ENCODE measurements around the gene FAM177B.
"Not testable (repeated sequence)": the region's sequence is repeated elsewhere in the genome, so short reads cannot be mapped to it uniquely, and the experiment has no call there.

The FAM177B gene

DNA sequence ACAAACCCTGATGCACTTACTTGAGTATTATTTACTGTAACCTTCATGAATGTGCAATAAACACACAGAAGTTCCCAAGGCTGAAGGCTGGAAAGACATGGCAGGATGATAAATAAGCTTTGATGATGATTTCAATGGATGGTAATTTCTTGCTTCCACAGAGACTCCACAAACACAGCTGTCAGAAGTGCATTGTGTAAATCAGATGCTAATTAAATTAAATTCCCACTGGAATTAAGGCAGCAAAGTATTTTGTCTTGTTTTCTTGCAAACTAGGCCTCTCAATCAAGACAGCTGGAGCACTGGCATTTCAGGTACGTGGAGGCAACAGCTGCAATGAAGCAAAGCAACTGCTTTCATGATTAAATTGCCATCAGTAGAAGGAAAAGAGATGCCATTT is 24.1 kb downstream of the FAM177B start:
- no peaks in the 10 kb centered on the region for H3K9me3 ChIP-seq (ENCODE audit: insufficient read depth, low read length, severe bottlenecking)
- no peak overlapping the region for H3K27ac ChIP-seq (ENCODE audit: low read length)
- H3K4me3 ChIP-seq (ENCODE audit: low read depth in 1 of 2, low read length in 2 of 2): no peak overlapping the region
- no peak for TF ChIP-seq EZH2 (IDR thresholded peaks at IDR 0.05; ENCODE audit: borderline replicate concordance, low read depth, low read length, severe bottlenecking)
- TF ChIP-seq, protein P1, sequence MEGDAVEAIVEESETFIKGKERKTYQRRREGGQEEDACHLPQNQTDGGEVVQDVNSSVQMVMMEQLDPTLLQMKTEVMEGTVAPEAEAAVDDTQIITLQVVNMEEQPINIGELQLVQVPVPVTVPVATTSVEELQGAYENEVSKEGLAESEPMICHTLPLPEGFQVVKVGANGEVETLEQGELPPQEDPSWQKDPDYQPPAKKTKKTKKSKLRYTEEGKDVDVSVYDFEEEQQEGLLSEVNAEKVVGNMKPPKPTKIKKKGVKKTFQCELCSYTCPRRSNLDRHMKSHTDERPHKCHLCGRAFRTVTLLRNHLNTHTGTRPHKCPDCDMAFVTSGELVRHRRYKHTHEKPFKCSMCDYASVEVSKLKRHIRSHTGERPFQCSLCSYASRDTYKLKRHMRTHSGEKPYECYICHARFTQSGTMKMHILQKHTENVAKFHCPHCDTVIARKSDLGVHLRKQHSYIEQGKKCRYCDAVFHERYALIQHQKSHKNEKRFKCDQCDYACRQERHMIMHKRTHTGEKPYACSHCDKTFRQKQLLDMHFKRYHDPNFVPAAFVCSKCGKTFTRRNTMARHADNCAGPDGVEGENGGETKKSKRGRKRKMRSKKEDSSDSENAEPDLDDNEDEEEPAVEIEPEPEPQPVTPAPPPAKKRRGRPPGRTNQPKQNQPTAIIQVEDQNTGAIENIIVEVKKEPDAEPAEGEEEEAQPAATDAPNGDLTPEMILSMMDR (IDR thresholded peaks at IDR 0.05; ENCODE audit: borderline replicate concordance, extremely low read depth, low read length, poor library complexity, severe bottlenecking): no peak
- no peaks in the 10 kb centered on the region for H3K79me2 ChIP-seq (ENCODE audit: insufficient read depth, low read length)
- H4K20me1 ChIP-seq (ENCODE audit: insufficient read depth, low read length): no peaks in the 10 kb centered on the region
- no peak overlapping the region for H3K9ac ChIP-seq (ENCODE audit: low read depth, low read length)
- ATAC-seq (ENCODE audit: insufficient read depth, low read depth) (no peak), DNase-seq (no peak)
- no peaks in the 10 kb centered on the region for H3K27me3 ChIP-seq (ENCODE audit: insufficient read depth, low read length, poor library complexity)
- no peaks in the 10 kb centered on the region for H3K36me3 ChIP-seq (ENCODE audit: insufficient read depth, low read length)
- H2AFZ ChIP-seq (ENCODE audit: low read depth, low read length): no peak overlapping the region
- H3K4me1 ChIP-seq (ENCODE audit: insufficient read depth, low read length): peaks cover 4% of the 10 kb centered on the region
- no peak overlapping the region for H3K4me2 ChIP-seq (ENCODE audit: insufficient read depth, low read length)

- not testable (repeated sequence) for H2AFZ ChIP-seq (ENCODE audit: low read depth, low read length); H3K79me2 ChIP-seq (ENCODE audit: insufficient read depth, low read length); ATAC-seq (ENCODE audit: insufficient read depth, low read depth); DNase-seq; H3K36me3 ChIP-seq (ENCODE audit: insufficient read depth, low read length); H3K4me2 ChIP-seq (ENCODE audit: insufficient read depth, low read length); H3K4me3 ChIP-seq (ENCODE audit: low read depth in 1 of 2, low read length in 2 of 2); H3K27me3 ChIP-seq (ENCODE audit: insufficient read depth, low read length, poor library complexity); H3K9me3 ChIP-seq (ENCODE audit: insufficient read depth, low read length, severe bottlenecking); H3K27ac ChIP-seq (ENCODE audit: low read length); H3K9ac ChIP-seq (ENCODE audit: low read depth, low read length); H4K20me1 ChIP-seq (ENCODE audit: insufficient read depth, low read length)
- H3K4me1 ChIP-seq (ENCODE audit: insufficient read depth, low read length): peaks cover 14% of the 10 kb centered on the region
These were observed 25.2 kb downstream of the FAM177B start for GRCh38 chr1:222762178-222762577.

GRCh38 chr1:222767152-222767571 is 30.2 kb downstream of the FAM177B start:
- H4K20me1 ChIP-seq (ENCODE audit: insufficient read depth, low read length): no peaks in the 10 kb centered on the region
- peak; percentile 75 for DNase-seq
- H3K27me3 ChIP-seq (ENCODE audit: insufficient read depth, low read length, poor library complexity): no peaks in the 10 kb centered on the region
- no peak overlapping the region for H3K9ac ChIP-seq (ENCODE audit: low read depth, low read length)
- H3K79me2 ChIP-seq (ENCODE audit: insufficient read depth, low read length): no peaks in the 10 kb centered on the region
- peak overlapping the region; percentile 35; the same call in 1 of the 2 replicates for H3K27ac ChIP-seq (ENCODE audit: low read length)
- peak overlapping the region; percentile 51 for H3K4me2 ChIP-seq (ENCODE audit: insufficient read depth, low read length)
- TF ChIP-seq, protein P1 (IDR thresholded peaks at IDR 0.05; ENCODE audit: borderline replicate concordance, extremely low read depth, low read length, poor library complexity, severe bottlenecking): no peak
- no peak for TF ChIP-seq EZH2 (IDR thresholded peaks at IDR 0.05; ENCODE audit: borderline replicate concordance, low read depth, low read length, severe bottlenecking)
- peak; percentile 98 for ATAC-seq (ENCODE audit: insufficient read depth, low read depth)
- H3K36me3 ChIP-seq (ENCODE audit: insufficient read depth, low read length): no peaks in the 10 kb centered on the region
- peaks cover 33% of the 10 kb centered on the region for H3K4me1 ChIP-seq (ENCODE audit: insufficient read depth, low read length)
- H3K9me3 ChIP-seq (ENCODE audit: insufficient read depth, low read length, severe bottlenecking): peaks cover 6% of the 10 kb centered on the region
- H2AFZ ChIP-seq (ENCODE audit: low read depth, low read length): no peak overlapping the region
- H3K4me3 ChIP-seq (ENCODE audit: low read depth in 1 of 2, low read length in 2 of 2): no peak overlapping the region

DNA sequence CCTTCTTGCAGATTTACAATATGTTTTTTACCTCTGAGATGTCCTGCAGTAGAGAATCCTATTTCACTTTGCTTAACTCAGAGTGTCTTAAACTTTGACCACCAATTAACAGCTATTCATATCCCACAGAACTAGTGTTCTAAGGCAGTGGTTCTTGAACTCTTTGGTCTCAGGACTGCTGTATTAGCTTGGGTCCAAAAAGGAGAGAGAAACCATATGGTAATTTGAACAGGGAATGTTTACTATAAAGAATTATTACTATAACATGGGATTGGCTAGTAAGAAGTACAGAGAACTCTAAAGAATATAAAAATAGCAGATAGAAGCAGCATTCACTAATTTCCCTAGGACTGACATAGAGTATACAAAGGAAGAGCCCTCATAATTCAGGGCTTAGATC is 31.6 kb downstream of the FAM177B start:
- ATAC-seq (ENCODE audit: insufficient read depth, low read depth) (no peak), DNase-seq (no peak)
- TF ChIP-seq, protein P1 (IDR thresholded peaks at IDR 0.05; ENCODE audit: borderline replicate concordance, extremely low read depth, low read length, poor library complexity, severe bottlenecking): no peak
- TF ChIP-seq EZH2 (IDR thresholded peaks at IDR 0.05; ENCODE audit: borderline replicate concordance, low read depth, low read length, severe bottlenecking): no peak
- Histone ChIP-seq H3K9me3 (ENCODE audit: insufficient read depth, low read length, severe bottlenecking) (peaks cover 6% of the 10 kb centered on the region), H3K27me3 (ENCODE audit: insufficient read depth, low read length, poor library complexity) (no peaks in the 10 kb centered on the region), H3K4me2 (ENCODE audit: insufficient read depth, low read length) (no peak overlapping the region), H3K36me3 (ENCODE audit: insufficient read depth, low read length) (no peaks in the 10 kb centered on the region), H2AFZ (ENCODE audit: low read depth, low read length) (no peak overlapping the region), H4K20me1 (ENCODE audit: insufficient read depth, low read length) (no peaks in the 10 kb centered on the region), H3K9ac (ENCODE audit: low read depth, low read length) (no peak overlapping the region), H3K27ac (ENCODE audit: low read length) (no peak overlapping the region), H3K4me3 (ENCODE audit: low read depth in 1 of 2, low read length in 2 of 2) (no peak overlapping the region), H3K4me1 (ENCODE audit: insufficient read depth, low read length) (peaks cover 47% of the 10 kb centered on the region), H3K79me2 (ENCODE audit: insufficient read depth, low read length) (no peaks in the 10 kb centered on the region)
